Mucosa of rectum (tissue), 2 donors: Measurements from ENCODE around the gene CABCOCO1.
"Not testable (repeated sequence)": the region's sequence is repeated elsewhere in the genome, so short reads cannot be mapped to it uniquely, and the experiment has no call there.

Experiments used
- H3K27ac ChIP-seq, 2 donors: one replicate each; pipeline ENCODE4 v1.7.0; 2013; ENCODE audit warnings: inconsistent platforms in 2 of 2, low read depth in 2 of 2, low read length in 2 of 2
- H3K27me3 ChIP-seq, 2 donors: one replicate each; pipeline ENCODE4 v1.7.0; 2013; ENCODE audit warnings: low read length in 2 of 2; ENCODE audit not compliant: control insufficient read depth in 2 of 2, insufficient read depth in 2 of 2
- H3K36me3 ChIP-seq, 2 donors: one replicate each; pipeline ENCODE4 v1.7.0; 2013; ENCODE audit warnings: low read length in 2 of 2; ENCODE audit not compliant: control insufficient read depth in 2 of 2, insufficient read depth in 2 of 2
- H3K4me1 ChIP-seq, 2 donors: one replicate each; pipeline ENCODE4 v1.7.0; 2013; ENCODE audit warnings: low read length in 2 of 2, mild to moderate bottlenecking in 1 of 2; ENCODE audit not compliant: control insufficient read depth in 2 of 2, insufficient read depth in 2 of 2
- H3K4me3 ChIP-seq, 2 donors: one replicate each; pipeline ENCODE4 v1.7.0; 2013; ENCODE audit warnings: low read length in 2 of 2
- H3K9ac ChIP-seq, 2 donors: one replicate each; pipeline ENCODE4 v1.7.0; 2013; ENCODE audit warnings: low read length in 2 of 2, low read depth in 1 of 2, mild to moderate bottlenecking in 1 of 2
- H3K9me3 ChIP-seq, 2 donors: one replicate each; pipeline ENCODE4 v1.7.0; 2013; ENCODE audit warnings: low read length in 2 of 2; ENCODE audit not compliant: control insufficient read depth in 2 of 2
- donor health status: healthy.
- donor health status: Normal muscosa, but diverticular disease.

Gene CABCOCO1

DNA sequence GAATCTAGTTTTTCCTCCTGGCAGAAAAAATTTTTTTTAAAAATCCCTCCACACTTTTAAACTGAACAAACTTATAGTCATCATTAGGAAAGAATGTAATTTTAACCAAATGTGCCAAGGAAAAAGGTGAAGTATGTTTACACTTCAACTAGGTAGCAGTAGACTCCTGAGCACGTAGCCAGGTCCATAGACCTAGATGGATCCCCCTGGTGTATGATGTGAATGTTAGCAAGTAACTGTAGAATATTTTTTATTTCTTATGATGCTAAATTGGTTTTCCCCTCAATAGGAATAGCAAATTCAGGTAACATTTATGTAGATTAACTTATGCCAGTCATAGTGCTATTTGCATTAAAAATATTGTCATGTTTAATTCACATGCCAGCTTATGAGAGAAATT, 19.6 kb downstream of the CABCOCO1 start:
- no peak overlapping the region for H3K9ac ChIP-seq
- H3K9me3 ChIP-seq = no peaks in the 10 kb centered on the region
- H3K27me3 ChIP-seq = no peaks in the 10 kb centered on the region
- H3K27ac ChIP-seq = no peak overlapping the region
- H3K4me1 ChIP-seq = no peaks in the 10 kb centered on the region
- H3K36me3 ChIP-seq = no peaks in the 10 kb centered on the region
- no peak overlapping the region for H3K4me3 ChIP-seq

DNA sequence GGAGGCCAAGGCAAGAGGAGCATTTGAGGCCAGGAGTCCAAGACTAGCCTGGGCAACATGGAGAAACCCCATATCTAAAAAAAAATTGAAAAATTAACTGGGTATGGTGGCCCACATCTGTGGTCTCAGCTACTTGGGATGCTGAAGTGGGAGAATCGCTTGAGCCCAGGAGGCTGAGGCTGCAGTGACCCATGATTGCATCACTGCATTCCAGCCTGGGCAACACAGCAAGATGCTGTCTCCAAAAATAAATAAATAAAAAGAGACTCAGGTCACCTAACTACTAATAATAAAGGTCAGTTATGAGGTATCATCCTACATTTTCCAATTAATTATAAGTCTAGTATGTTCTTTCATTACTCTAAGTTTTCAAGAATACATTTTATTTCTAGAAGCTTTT, 20.6 kb downstream of the CABCOCO1 start:
- H3K4me3 ChIP-seq = no peak overlapping the region
- H3K4me1 ChIP-seq = no peaks in the 10 kb centered on the region
- no peak overlapping the region for H3K27ac ChIP-seq
- no peaks in the 10 kb centered on the region for H3K36me3 ChIP-seq
- H3K27me3 ChIP-seq = no peaks in the 10 kb centered on the region
- H3K9ac ChIP-seq = no peak overlapping the region
- no peaks in the 10 kb centered on the region for H3K9me3 ChIP-seq

DNA sequence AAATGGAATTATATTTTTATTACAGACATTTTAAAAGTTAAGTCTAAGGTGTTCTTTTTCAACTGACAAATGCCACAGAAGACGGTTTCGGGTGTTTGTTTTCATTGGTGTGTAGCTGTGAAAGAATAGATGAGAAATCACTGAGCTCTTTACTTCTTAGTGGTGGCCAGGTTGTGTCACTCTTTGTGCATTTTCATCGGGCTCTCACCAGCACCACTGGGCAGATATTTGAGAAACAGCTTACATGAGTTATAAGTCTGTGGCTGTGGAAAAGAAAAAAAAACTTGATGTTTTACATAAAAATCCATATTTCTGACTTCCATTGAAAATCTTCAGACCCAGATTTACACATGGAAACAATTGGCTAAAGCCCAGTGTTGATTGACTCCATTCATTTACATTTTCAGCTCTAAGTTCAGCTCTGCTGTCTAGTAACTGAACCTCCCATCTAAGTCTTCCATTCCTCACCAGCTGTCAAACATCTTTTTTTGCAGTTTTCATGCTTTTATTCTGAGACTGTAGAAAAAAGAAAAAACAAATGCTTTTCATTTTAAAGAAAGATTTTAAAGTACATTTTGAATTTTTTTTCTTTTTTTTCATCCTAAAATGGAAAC, 22.3 kb downstream of the CABCOCO1 start:
- H3K4me3 ChIP-seq = no peak overlapping the region
- no peaks in the 10 kb centered on the region for H3K27me3 ChIP-seq
- H3K27ac ChIP-seq = no peak overlapping the region
- H3K9ac ChIP-seq = no peak overlapping the region
- H3K9me3 ChIP-seq = no peaks in the 10 kb centered on the region
- H3K36me3 ChIP-seq = no peaks in the 10 kb centered on the region
- no peaks in the 10 kb centered on the region for H3K4me1 ChIP-seq

DNA sequence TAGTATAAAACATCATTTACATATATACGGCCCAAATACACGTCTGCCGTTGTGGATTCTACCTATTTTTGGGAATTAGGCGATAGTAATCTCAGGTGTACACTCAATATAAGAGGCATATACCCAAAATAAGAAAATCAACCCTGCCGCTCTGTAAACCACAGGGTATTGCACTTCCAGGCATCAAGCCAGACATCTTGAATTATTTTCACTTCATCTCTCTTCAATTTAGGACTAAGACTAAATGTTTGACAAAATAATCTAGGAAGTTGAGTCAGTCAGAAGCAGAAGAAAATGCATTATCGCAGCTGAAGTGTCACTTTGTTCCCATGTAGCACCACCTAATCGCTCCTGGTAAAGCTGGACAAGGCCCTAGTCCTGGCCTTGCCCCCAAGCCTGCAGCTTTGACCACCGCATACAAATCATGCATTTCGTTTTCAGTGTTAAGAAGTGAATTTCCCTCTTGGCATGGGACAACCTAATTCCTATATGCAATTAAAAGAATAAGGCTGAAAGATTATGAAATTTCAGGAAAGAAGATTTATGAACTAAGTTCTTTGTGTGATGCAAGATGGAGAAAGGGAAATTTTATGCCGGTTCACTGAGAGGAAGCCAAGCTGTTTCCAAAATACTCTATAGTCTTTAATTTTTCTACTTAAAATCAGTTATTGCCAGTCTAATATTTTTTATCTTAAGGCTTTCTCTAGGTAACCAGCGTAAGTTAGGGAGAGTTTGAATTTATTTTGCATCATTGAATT, 26.0 kb downstream of the CABCOCO1 start:
- no peaks in the 10 kb centered on the region for H3K36me3 ChIP-seq
- no peaks in the 10 kb centered on the region for H3K4me1 ChIP-seq
- no peaks in the 10 kb centered on the region for H3K27me3 ChIP-seq
- H3K4me3 ChIP-seq = no peak overlapping the region
- no peak overlapping the region for H3K27ac ChIP-seq
- H3K9ac ChIP-seq = no peak overlapping the region
- H3K9me3 ChIP-seq = no peaks in the 10 kb centered on the region

DNA sequence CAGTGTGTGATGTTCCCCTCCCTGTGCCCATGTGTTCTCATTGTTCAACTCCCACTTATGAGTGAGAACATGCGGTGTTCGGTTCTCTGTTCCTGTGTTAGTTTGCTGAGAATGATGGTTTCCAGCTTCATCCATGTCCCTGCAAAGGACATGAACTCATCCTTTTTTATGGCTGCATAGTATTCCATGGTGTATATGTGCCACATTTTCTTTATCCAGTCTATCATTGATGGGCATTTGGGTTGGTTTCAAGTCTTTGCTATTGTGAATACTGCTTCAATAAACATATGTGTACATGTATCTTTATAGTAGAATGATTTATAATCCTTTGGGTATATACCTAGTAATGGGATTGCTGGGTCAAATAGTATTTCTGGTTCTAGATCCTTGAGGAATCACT, 28.9 kb downstream of the CABCOCO1 start:
- not testable (repeated sequence) for H3K4me3 ChIP-seq, H3K9me3 ChIP-seq, H3K36me3 ChIP-seq, H3K9ac ChIP-seq, H3K4me1 ChIP-seq, H3K27me3 ChIP-seq, H3K27ac ChIP-seq

DNA sequence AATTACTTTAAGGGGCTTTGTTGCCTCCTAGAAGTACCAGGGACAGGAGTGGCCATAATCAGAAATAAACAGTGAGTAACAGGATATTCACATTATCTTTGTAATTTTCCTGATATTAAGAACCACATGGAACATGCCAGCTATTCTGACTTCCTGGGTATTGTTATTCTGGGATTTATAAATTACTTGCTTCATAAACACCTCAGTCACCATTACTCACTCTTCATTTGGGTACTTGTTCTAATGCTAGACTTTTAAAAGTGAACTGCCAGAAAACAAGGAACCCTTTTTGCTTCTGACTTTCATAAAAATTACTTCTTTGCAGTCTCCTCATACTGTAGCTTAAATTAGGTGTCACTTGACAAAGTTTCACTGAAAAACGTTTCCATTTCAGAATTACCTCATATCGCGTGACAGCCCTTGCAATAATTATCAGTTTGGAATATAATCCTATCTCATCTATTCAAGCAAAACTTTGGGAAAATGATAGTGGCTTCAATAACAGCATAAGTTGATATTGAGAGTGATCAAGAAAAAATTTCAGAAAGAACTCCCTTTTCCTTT, 29.8 kb downstream of the CABCOCO1 start:
- Histone ChIP-seq H3K4me3 (no peak overlapping the region), H3K9me3 (no peaks in the 10 kb centered on the region), H3K4me1 (no peaks in the 10 kb centered on the region), H3K27me3 (no peaks in the 10 kb centered on the region), H3K36me3 (no peaks in the 10 kb centered on the region), H3K27ac (no peak overlapping the region), H3K9ac (no peak overlapping the region)

DNA sequence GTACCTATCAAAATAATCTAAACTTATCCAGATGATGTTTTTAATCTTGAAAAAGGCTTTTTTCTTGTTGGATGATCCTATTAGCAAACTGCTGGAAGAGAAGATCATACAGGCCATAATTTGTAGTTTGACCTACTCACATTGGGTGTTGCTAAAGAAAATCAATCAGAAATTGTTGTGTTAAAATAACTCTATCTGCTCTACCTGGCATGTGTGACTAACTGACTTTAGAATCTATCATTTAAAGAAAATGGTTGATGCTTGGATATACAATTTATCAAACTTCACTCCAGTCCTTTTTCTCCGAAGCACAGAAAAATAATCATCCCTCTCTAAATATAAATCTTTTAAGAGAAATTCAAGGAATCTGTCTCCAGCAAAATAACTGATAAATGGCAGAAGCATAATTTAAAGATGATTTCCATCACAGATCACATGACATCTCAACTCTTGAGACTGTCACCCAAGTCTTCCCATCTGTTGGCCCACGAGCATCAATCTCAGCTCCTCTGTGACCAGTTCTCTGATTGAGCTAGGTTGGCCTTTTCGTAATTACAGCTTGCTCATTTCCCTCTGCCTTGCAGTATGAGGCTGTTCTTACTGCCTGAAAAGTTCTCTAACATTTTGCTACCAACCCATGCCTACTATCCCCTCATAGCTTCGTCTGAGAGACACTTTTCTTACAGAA, 36.4 kb downstream of the CABCOCO1 start:
- Histone ChIP-seq H3K9me3 (no peaks in the 10 kb centered on the region), H3K36me3 (no peaks in the 10 kb centered on the region), H3K4me1 (no peaks in the 10 kb centered on the region), H3K4me3 (no peak overlapping the region), H3K27me3 (no peaks in the 10 kb centered on the region), H3K9ac (no peak overlapping the region), H3K27ac (no peak overlapping the region)

DNA sequence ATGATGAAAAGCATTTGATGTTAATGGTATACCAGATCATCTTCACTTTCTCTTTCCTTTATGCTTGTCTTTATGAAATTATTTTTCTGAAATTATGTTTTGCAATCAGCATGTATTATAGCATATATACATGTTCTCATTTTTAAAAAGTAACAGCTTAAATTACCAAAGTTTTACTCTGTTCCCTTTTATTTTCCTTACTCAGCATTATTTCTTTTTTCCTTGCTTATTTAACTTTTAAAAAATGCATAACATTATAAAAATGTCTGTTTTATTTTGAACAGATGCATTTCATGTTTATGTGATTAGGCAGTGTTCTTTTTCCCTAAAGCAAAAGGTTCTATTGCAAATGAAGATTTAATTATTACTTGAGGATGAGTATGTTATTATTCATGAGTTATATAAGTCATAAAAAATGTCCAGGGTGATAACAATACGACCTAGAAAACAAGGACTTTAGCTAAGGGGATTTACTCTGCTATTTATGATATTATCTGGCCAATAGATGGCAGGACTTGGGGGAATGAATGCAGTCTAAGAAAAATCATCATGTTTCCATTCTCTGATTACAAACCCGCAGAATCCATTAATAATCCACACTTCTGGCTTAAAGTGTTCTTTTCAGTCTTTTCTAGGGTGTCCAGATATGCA, 38.5 kb downstream of the CABCOCO1 start:
- H3K9ac ChIP-seq = no peak overlapping the region
- H3K36me3 ChIP-seq = no peaks in the 10 kb centered on the region
- no peak overlapping the region for H3K4me3 ChIP-seq
- H3K27me3 ChIP-seq = no peaks in the 10 kb centered on the region
- H3K4me1 ChIP-seq = peaks cover 0 to 3% of the 10 kb centered on the region in 2 donors
- H3K9me3 ChIP-seq = no peaks in the 10 kb centered on the region
- H3K27ac ChIP-seq = no peak overlapping the region

DNA sequence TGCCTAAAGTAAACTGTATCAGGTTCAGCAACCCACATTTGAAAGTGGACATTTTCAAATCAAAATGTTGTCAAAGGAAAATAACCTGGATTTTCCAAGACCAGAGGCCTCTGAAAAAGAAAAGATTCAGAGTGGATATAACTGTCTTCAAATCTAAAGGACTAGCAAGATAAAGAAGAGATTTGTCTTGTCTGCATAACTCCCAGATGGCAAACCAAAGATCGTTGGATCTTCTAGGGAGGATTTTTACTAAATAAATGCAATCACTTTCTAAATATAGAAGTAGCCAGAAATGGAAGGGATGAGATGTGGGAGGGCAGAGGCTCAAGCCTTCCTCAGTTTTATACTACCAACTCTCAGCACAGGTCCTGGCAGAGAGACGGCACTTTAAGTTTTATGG, 39.0 kb downstream of the CABCOCO1 start:
- no peaks in the 10 kb centered on the region for H3K27me3 ChIP-seq
- H3K9me3 ChIP-seq = no peaks in the 10 kb centered on the region
- no peaks in the 10 kb centered on the region for H3K36me3 ChIP-seq
- no peak overlapping the region for H3K27ac ChIP-seq
- H3K9ac ChIP-seq = no peak overlapping the region
- peaks cover 0 to 3% of the 10 kb centered on the region in 2 donors for H3K4me1 ChIP-seq
- no peak overlapping the region for H3K4me3 ChIP-seq

DNA sequence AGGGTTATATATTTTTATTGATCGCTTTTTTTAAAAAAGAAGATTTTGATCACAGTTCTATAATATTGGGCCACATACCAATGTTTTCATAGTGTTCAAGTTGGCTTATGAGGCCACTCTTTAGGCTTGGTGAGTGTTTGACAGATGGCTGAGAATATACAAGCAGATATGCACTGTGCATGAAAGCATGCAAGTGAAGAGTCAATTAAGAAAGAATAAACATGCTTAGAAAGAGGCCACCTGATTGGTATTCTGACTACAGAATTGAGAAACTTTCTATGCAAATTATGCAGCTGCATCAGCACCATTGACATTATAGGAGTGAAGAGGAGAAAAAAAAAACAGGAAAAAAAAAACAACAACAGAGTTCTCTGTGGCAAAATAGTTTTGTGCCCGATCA, 39.9 kb downstream of the CABCOCO1 start:
- H3K27ac ChIP-seq = no peak overlapping the region
- H3K4me3 ChIP-seq = no peak overlapping the region
- no peaks in the 10 kb centered on the region for H3K27me3 ChIP-seq
- no peaks in the 10 kb centered on the region for H3K9me3 ChIP-seq
- H3K36me3 ChIP-seq = no peaks in the 10 kb centered on the region
- peaks cover 0 to 3% of the 10 kb centered on the region in 2 donors for H3K4me1 ChIP-seq
- H3K9ac ChIP-seq = no peak overlapping the region
